Cardiac septum (tissue), 1 donor: ENCODE results near the gene ZFHX3. TPM values are rescaled to one million over a fixed set of nuclear protein-coding genes. Genes with fewer than 3 reads are reported as not detected.

ENCODE experiments used
- DNase-seq: peaks from one replicate; pipeline ENCODE4 v3.0.0-alpha.2; 2020; ENCODE audit warnings: low spot score
- intact Hi-C: fragments of 100-400 bp; cut with DNase I; formaldehyde crosslinking; loops from one replicate; pipeline ENCODE4 v1.14.0; 2022
- total RNA-seq: library from RNA; stranded (reverse); fragmentation: NEBNext Ultra II Directional; extraction: Animal tissue kit (Norgen Biotek cat#: 25700); gene quantifications from one replicate; pipeline ENCODE4 v1.2.1, GENCODE V29; 2021
- donor health status: DM: no; HTN: no; CAD: no.

The ZFHX3 gene
- total RNA-seq, 1 donor from 2014 or later = 15.7 TPM

GRCh38 chr16:73071131-73071940, 23.4 kb upstream of the ZFHX3 start:
- DNase-seq = no peak
- intact Hi-C loops = loop anchor here (2.0 to 5.0 kb wide), 2 partner anchors 21 to 71 kb away; no protein-coding TSS in a partner anchor

GRCh38 chr16:73069581-73070262, 21.8 kb upstream of the ZFHX3 start:
- DNase-seq = no peak
- intact Hi-C loops = loop anchor here (2.0 to 5.0 kb wide), 3 partner anchors 23 to 103 kb away; no protein-coding TSS in a partner anchor

GRCh38 chr16:73068541-73069401, 20.8 kb upstream of the ZFHX3 start:
- no peak for DNase-seq
- intact Hi-C loops = loop anchor here (5.0 kb wide), 1 partner anchor 104 kb away; no protein-coding TSS in a partner anchor

GRCh38 chr16:73067671-73068540, 20.0 kb upstream of the ZFHX3 start:
- intact Hi-C loops = loop anchor here (5.0 kb wide), 1 partner anchor 104 kb away; no protein-coding TSS in a partner anchor

GRCh38 chr16:73066927-73067670, 19.2 kb upstream of the ZFHX3 start:
- DNase-seq = no peak
- intact Hi-C loops = loop anchor here (5.0 kb wide), 1 partner anchor 105 kb away; no protein-coding TSS in a partner anchor

More at GRCh38 chr16:73067671-73068540, 20.0 kb upstream of the ZFHX3 start:
- no peak for DNase-seq

- intact Hi-C loops = loop anchor here (5.0 kb wide), 1 partner anchor 106 kb away; no protein-coding TSS in a partner anchor
- DNase-seq = no peak
Observed at GRCh38 chr16:73066331-73066926, 18.5 kb upstream of the ZFHX3 start.

GRCh38 chr16:73065632-73066330, 17.9 kb upstream of the ZFHX3 start:
- intact Hi-C loops = loop anchor here (5.0 kb wide), 1 partner anchor 107 kb away; no protein-coding TSS in a partner anchor

GRCh38 chr16:73064994-73065545, 17.1 kb upstream of the ZFHX3 start:
- no peak for DNase-seq
- intact Hi-C loops = loop anchor here (5.0 kb wide), 1 partner anchor 107 kb away; no protein-coding TSS in a partner anchor

More at GRCh38 chr16:73065632-73066330, 17.9 kb upstream of the ZFHX3 start:
- no peak for DNase-seq

GRCh38 chr16:73064212-73064993, 16.5 kb upstream of the ZFHX3 start:
- intact Hi-C loops = no loop called here
- no peak for DNase-seq

- intact Hi-C loops = no loop called here
- no peak for DNase-seq
Observed at GRCh38 chr16:73063854-73064211, 15.9 kb upstream of the ZFHX3 start.

- intact Hi-C loops = no loop called here
- DNase-seq = no peak
Observed at GRCh38 chr16:73062743-73063733, 15.1 kb upstream of the ZFHX3 start.

GRCh38 chr16:73062001-73062616, 14.2 kb upstream of the ZFHX3 start:
- no peak for DNase-seq
- intact Hi-C loops = no loop called here

GRCh38 chr16:73060892-73061490, 13.1 kb upstream of the ZFHX3 start:
- intact Hi-C loops = no loop called here
- no peak for DNase-seq
